Uterus (tissue), 2 donors: ENCODE data around the gene CUBN.

ENCODE experiments used
- CTCF ChIP-seq, 4 experiments: fragments of 200-600 bp in 2 of 4; fragments of 450-650 bp in 2 of 4; sonication (generic) in 2 of 4; IDR thresholded peaks; one replicate each; pipeline ENCODE4 v1.5.1; 2016 to 2019; ENCODE audit warnings: antibody characterized with exemption in 4 of 4, mild to moderate bottlenecking in 2 of 4, moderate library complexity in 1 of 4
- POLR2A ChIP-seq, 2 donors: fragments of 450-650 bp; IDR thresholded peaks; one replicate each; pipeline ENCODE4 v1.6.1; 2016; ENCODE audit warnings: antibody characterized with exemption in 2 of 2, mild to moderate bottlenecking in 1 of 2, moderate library complexity in 1 of 2

- no peak for TF ChIP-seq CTCF (IDR thresholded peaks at IDR 0.05)
- TF ChIP-seq POLR2A (IDR thresholded peaks at IDR 0.05), result no peak
These were observed 205.9 kb downstream of the CUBN start for GRCh38 chr10:16923726-16924125.
